Gastrocnemius medialis (tissue), 4 donors: ENCODE data around the gene KCNQ1. TPM values are rescaled to one million over a fixed set of nuclear protein-coding genes. Genes with fewer than 3 reads are reported as not detected.

Experiments used
- ATAC-seq, 2 donors: fragments of 150-250 bp; one replicate each; pipeline ENCODE4 v1.9.1; 2016
- DNase-seq, 2 donors: peaks; one replicate each; pipeline ENCODE4 v3.0.0-alpha.2; 2019
- H3K27ac ChIP-seq, 4 donors: fragments of 200-600 bp; sonication (generic); 1 replicate in 1 of 4; 2 replicates in 3 of 4; pipeline ENCODE4 v1.5.1; 2016 to 2018; ENCODE audit warnings: mild to moderate bottlenecking in 2 of 4, moderate library complexity in 1 of 4
- H3K27me3 ChIP-seq, 3 donors: fragments of 200-600 bp; sonication (generic) in 2 of 3; 1 replicate in 1 of 3; 2 replicates in 2 of 3; pipeline versions ENCODE4 v1.5.1 to v1.6.0; 2016 to 2019; ENCODE audit warnings: mild to moderate bottlenecking in 1 of 3, moderate library complexity in 1 of 3
- H3K36me3 ChIP-seq, 2 donors: fragments of 200-600 bp; sonication (generic) in 1 of 2; one replicate each; pipeline ENCODE4 v1.5.1; 2017 to 2018
- H3K4me1 ChIP-seq, 2 donors: fragments of 200-600 bp; sonication (generic) in 1 of 2; one replicate each; pipeline ENCODE4 v1.5.1; 2016 to 2017; ENCODE audit warnings: mild to moderate bottlenecking in 2 of 2
- H3K4me3 ChIP-seq, 4 donors: fragments of 200-600 bp; sonication (generic) in 3 of 4; 1 replicate in 1 of 4; 2 replicates in 3 of 4; pipeline ENCODE4 v1.5.1; 2016 to 2019; ENCODE audit warnings: mild to moderate bottlenecking in 2 of 4
- H3K9me3 ChIP-seq, 3 donors: fragments of 200-600 bp; sonication (generic) in 2 of 3; 1 replicate in 1 of 3; 2 replicates in 2 of 3; pipeline ENCODE4 v1.5.1; 2016 to 2019
- POLR2A ChIP-seq, 2 donors: fragments of 450-650 bp; IDR thresholded peaks; one replicate each; pipeline ENCODE4 v1.6.1; 2017; ENCODE audit warnings: antibody characterized with exemption in 2 of 2, mild to moderate bottlenecking in 2 of 2, moderate library complexity in 2 of 2
- in situ Hi-C, 4 donors: fragments of 200-750 bp; cut with MboI; loops; one replicate each; pipeline versions ENCODE4 v1.15.0 to v1.8.0; 2017; ENCODE audit warnings: low sequenced_read_pairs in 4 of 4
- intact Hi-C: fragments of 100-400 bp; cut with DNase I; formaldehyde crosslinking; loops from one replicate; pipeline ENCODE4 v1.15.1; 2023; ENCODE audit warnings: low total_unique reads
- total RNA-seq, 4 donors: library from RNA; depleted of rRNA; stranded (reverse); fragments of >200 nt; gene quantifications; one replicate each; pipeline versions ENCODE4 v1.1.0 to v1.2.3, GENCODE V29; 2016
- TF ChIP-seq, protein P1 (sequence below), 5 experiments: fragments of 450-650 bp in 3 of 5; fragments of 200-600 bp in 2 of 5; sonication (generic) in 2 of 5; IDR thresholded peaks in 4 of 5; conservative IDR thresholded peaks in 1 of 5; 1 replicate in 4 of 5; 2 replicates in 1 of 5; pipeline ENCODE4 v1.5.1; 2016 to 2019; ENCODE audit warnings: antibody characterized with exemption in 5 of 5, mild to moderate bottlenecking in 3 of 5, moderate library complexity in 3 of 5

The KCNQ1 gene
- total RNA-seq, 4 donors from 2014 or later = 0.15 to 1.00 (median 0.67) TPM

DNA sequence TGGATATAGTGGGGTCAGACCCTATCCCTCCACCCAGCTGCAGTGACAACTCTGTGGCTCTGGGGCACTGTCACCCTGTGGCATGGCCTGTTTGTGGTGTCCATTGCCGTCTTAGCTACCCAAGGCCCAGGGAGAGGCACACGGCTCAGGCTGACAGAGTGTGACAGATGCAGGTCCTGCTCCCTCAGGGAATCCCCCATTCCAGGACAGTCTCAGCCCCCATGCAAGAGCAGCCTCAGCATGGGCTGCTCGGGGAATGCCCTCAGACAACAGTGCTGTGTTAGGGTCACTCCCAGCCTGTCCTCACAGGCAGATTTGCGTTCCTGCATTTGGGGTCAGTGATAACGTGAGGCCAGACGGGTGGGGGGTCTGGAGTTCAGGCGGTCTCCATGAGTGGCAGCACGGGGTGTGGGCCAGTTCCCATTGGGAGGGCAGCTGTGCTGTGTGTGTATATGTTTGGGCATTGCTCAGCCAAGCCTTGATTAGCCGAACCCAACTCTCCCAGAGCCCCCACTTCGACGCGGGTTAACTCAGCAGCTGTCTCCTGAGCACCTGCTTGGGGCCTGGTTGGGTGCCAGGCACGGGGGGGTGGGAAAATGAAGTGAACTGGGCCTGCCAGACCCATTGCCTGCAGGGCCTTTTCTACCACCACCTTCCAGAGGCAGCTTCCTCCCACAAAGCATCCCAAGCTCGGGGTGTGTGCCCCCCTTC lies 260.2 kb downstream of the KCNQ1 start:
- H3K27me3 ChIP-seq = no peaks in the 10 kb centered on the region
- peaks cover 20% of the 10 kb centered on the region in 2 donors for H3K4me1 ChIP-seq
- intact Hi-C loops (loop anchor here (5.0 kb wide), 1 partner anchor 173 kb away; no protein-coding TSS in a partner anchor), in situ Hi-C loops (no loop called here)
- H3K4me3 ChIP-seq = no peak overlapping the region
- peaks cover 0 to 3% (median 0%) of the 10 kb centered on the region in 3 donors for H3K9me3 ChIP-seq
- TF ChIP-seq POLR2A (IDR thresholded peaks at IDR 0.05) = no peak
- TF ChIP-seq, protein P1, sequence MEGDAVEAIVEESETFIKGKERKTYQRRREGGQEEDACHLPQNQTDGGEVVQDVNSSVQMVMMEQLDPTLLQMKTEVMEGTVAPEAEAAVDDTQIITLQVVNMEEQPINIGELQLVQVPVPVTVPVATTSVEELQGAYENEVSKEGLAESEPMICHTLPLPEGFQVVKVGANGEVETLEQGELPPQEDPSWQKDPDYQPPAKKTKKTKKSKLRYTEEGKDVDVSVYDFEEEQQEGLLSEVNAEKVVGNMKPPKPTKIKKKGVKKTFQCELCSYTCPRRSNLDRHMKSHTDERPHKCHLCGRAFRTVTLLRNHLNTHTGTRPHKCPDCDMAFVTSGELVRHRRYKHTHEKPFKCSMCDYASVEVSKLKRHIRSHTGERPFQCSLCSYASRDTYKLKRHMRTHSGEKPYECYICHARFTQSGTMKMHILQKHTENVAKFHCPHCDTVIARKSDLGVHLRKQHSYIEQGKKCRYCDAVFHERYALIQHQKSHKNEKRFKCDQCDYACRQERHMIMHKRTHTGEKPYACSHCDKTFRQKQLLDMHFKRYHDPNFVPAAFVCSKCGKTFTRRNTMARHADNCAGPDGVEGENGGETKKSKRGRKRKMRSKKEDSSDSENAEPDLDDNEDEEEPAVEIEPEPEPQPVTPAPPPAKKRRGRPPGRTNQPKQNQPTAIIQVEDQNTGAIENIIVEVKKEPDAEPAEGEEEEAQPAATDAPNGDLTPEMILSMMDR (IDR thresholded peaks at IDR 0.05 in 4 of 5, conservative IDR thresholded peaks at IDR 0.05 in 1 of 5) = no peak
- no peaks in the 10 kb centered on the region for H3K36me3 ChIP-seq
- peak overlapping the region in 1 of 4 donors; percentile 22 for H3K27ac ChIP-seq
- DNase-seq (peak in 1 of 2 donors; percentile 44), ATAC-seq (no peak)

DNA sequence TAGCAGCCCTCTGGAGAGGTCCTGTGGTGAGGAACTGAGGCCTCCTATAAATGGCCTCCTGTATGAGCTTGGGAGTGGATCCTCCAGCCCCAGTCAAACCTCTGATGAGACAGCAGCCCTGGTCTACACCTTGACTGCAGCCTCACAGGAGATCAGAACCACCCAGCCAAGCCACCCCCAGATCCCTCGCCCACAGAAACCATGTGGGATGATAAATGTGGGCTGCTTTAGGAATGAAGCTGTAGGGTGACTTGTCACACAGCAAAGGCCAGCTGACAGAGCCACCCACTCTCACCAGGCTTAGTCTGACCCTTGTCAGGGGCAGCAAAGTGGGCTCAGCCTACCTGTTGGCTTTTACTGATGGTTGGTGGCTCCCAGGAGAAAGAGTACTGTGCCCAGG lies 261.5 kb downstream of the KCNQ1 start:
- DNase-seq (no peak), ATAC-seq (no peak)
- Histone ChIP-seq H3K9me3 (peaks cover 0 to 4% (median 0%) of the 10 kb centered on the region in 3 donors), H3K4me1 (peaks cover 20% of the 10 kb centered on the region in 2 donors), H3K36me3 (no peaks in the 10 kb centered on the region), H3K27me3 (no peaks in the 10 kb centered on the region), H3K27ac (no peak overlapping the region), H3K4me3 (no peak overlapping the region)
- no peak for TF ChIP-seq POLR2A (IDR thresholded peaks at IDR 0.05)
- TF ChIP-seq, protein P1 (IDR thresholded peaks at IDR 0.05 in 4 of 5, conservative IDR thresholded peaks at IDR 0.05 in 1 of 5) = no peak
- in situ Hi-C loops = no loop called here
- intact Hi-C loops = no loop called here

DNA sequence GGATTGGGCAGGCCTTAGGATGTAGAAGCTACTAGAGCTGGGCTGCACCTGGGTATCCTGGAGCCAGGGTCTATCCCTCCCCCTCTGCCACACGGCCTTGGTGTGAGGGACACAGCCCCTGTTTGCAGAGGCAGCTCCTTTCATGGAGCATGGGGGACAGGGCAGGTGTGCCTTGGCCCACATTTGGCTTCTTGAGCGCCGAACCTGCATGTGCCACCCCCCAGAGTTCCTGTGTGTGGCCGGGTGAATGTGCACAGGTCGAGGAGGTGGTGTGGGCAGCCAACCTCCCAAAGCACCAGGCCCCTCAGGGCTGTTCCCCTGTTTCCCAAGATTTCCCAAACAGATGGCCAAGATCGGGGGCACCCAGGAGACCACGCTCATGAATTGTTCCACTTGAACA lies 262.9 kb downstream of the KCNQ1 start:
- Histone ChIP-seq H3K4me3 (no peak overlapping the region), H3K36me3 (no peaks in the 10 kb centered on the region), H3K9me3 (peaks cover 0 to 4% (median 0%) of the 10 kb centered on the region in 3 donors), H3K4me1 (peaks cover 11 to 15% of the 10 kb centered on the region in 2 donors), H3K27me3 (no peaks in the 10 kb centered on the region), H3K27ac (no peak overlapping the region)
- DNase-seq (no peak), ATAC-seq (no peak)
- TF ChIP-seq, protein P1 (IDR thresholded peaks at IDR 0.05 in 4 of 5, conservative IDR thresholded peaks at IDR 0.05 in 1 of 5) = no peak
- TF ChIP-seq POLR2A (IDR thresholded peaks at IDR 0.05) = no peak
- intact Hi-C loops (no loop called here), in situ Hi-C loops (no loop called here)

DNA sequence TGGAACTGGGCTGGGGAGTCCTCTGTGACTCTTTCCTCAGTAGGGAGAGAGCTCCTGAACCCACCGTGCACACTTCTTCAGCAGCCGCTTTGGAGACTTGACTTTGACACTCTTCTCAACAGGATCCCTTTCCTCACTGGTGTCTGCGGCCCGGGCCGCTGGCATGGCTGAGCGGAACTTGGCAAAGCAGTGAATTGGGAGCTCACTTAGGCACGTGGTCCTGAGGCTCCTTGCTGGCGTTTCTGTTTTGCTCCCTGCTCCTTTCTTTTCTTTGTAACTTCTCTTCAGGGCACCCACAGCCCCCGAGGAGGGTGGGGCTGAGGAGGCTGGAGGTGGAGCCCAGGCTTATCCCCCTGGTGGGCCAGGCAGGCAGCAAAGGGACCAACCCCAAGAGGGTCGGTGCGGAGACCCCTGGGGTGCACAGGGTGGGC lies 263.4 kb downstream of the KCNQ1 start:
- Histone ChIP-seq H3K27ac (peak overlapping the region in 3 of 4 donors; percentile 46 to 53 (median 46)), H3K36me3 (no peaks in the 10 kb centered on the region), H3K4me1 (peaks cover 7 to 11% of the 10 kb centered on the region in 2 donors), H3K27me3 (no peaks in the 10 kb centered on the region), H3K9me3 (peaks cover 0 to 4% (median 0%) of the 10 kb centered on the region in 3 donors), H3K4me3 (peak overlapping the region in 3 of 4 donors; percentile 22 to 53 (median 23))
- peak; percentile 63 to 70 for ATAC-seq
- TF ChIP-seq, protein P1 (IDR thresholded peaks at IDR 0.05 in 4 of 5, conservative IDR thresholded peaks at IDR 0.05 in 1 of 5) = no peak
- TF ChIP-seq POLR2A (IDR thresholded peaks at IDR 0.05) = no peak
- intact Hi-C loops = no loop called here
- in situ Hi-C loops = no loop called here
- peak in 1 of 2 donors; percentile 60 for DNase-seq
